ENCODE measurements around the gene PAX1.

Gene PAX1

DNA sequence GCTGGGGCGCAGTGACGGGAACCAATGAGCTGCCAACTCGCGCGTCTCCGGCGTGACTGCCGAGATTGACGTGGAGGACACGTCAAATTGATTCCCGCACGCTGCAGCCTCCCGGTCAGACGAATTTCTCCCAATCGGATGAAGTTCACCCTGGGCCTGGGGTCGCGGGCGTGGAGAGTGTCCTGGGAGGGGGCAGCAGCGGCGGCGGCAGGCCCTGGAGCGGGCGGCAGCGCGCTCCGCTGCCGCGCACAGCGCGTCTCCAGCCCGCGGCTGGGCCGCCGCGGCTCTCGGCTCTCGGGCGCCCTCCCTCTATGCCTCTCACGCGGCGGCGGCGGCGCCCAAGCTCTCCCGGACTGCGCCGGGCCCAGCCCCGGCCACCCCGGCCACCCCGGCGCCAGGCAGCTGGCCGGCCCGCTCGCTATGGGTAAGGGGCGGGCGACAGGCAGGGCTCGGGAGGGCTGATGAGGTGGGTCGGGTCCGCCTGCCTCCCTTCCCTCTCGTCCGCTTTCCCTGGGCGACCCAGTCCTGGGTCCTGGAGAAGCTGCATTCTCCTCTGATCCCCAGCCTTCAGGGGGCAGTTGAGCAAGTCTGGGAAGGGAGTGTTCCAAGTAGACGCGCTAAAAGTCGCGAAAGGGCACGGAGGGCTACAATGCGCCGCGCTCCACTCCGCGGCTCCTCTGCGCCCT is at the start of gene PAX1:
TSS of gene PAX1 (plus strand) at position 90 of the 686 bp plus-strand sequence. CDS start at position 139, 49 bp downstream.
- no peak for DNase-seq (ENCODE audit: low spot score)

GRCh38 chr20:21656308-21657067 is 49.0 kb upstream of the PAX1 start:
- DNase-seq (ENCODE audit: low spot score) = no peak

GRCh38 chr20:21661488-21662055 is 43.9 kb upstream of the PAX1 start:
- DNase-seq (ENCODE audit: low spot score) = no peak

DNA sequence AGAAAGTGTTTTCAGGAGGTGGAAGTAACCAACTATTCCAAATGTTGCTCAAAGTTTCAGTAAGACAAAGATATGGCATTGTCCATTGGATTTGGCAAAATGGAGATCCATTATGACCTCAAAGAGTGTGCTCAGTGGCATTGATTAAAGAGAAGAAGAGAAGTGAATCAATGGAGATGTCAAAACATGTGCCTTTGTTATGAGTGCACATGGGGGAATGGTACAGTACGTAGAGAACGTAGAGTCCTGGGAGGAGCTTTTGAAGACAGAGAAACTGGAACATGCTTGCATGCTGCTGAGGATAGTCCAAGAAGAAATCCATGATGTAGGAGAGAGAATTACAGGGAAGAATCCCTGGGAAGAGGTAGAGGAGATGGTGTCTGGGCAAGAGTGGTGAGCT is 42.0 kb upstream of the PAX1 start:
- no peak for DNase-seq (ENCODE audit: low spot score)

DNA sequence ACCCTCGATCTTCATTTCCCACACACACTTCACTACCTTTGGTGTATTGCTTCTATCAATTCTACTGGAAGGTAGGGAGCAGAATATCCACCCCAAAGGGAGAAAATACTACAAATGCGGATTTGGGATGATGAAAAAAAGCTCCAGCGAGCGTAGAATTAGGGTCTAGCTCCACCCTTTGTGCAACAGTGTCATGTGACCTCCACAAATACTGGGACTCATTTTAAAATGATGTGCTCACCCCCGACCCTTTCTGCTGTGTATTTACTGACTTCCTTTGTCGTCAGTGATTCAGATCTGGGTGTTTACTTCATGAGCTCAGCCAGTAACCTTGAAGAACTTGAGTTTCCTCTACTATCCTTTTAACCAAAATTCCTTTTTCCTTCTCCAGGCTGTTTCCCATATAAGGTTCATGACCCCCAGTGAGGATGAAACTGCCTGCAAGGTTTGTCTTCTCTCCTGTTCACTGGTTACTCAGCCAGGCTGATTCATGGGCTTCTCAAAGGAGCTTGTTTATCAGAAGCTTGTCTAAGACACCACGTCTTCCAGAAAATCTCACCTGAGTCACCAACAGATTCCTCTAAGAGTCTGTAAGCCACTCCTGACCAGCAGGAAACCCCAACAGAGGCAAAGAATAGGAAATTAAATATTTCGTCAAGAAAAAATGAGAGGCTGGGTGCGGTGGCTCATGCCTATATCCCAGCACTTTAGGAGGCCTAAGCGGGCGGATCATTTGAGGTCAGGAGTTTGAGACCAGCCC is 39.6 kb upstream of the PAX1 start:
- no peak for DNase-seq (ENCODE audit: low spot score)

- no peak for DNase-seq (ENCODE audit: low spot score)
Measured at GRCh38 chr20:21670126-21670525, 35.3 kb upstream of the PAX1 start.

- no peak for DNase-seq (ENCODE audit: low spot score)
Measured at GRCh38 chr20:21670981-21671380, 34.5 kb upstream of the PAX1 start.

GRCh38 chr20:21677261-21677660 is 28.2 kb upstream of the PAX1 start:
- DNase-seq (ENCODE audit: low spot score) = no peak

- no peak for DNase-seq (ENCODE audit: low spot score)
Measured at GRCh38 chr20:21677781-21678180, 27.7 kb upstream of the PAX1 start.

DNA sequence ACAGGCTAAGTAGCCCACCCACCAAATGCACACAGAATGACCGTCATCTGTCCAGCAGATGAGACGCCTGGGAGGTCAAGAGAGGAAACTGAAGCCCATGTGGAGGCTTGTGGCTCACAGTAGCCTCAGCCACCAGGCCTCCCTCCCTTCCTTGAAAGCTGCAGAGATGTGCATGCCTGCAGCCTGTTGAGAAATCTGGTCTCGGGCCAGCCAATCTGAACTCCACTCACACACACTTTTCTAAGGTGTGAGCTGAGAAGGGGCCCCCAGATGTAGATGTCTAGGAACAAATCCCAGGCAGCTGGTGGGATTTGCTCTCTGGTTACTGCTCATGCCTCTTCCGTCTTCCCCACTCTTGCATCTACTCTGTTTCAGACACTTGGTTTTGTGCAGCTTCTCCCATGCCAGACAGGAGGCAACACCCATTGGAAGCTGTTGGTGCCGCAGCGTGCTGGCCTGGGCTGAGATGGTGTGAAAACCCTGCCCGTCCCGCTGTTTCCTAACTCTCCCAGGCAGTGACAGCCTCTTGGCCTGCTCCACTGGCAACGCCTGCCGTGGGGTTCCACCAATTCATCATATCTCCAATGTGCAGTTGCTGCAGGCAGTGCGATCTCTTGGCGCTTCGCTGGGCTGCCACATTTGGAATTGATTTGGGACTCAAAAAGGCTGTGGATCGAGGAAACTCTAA is 24.1 kb upstream of the PAX1 start:
- DNase-seq (ENCODE audit: low spot score) = no peak

DNA sequence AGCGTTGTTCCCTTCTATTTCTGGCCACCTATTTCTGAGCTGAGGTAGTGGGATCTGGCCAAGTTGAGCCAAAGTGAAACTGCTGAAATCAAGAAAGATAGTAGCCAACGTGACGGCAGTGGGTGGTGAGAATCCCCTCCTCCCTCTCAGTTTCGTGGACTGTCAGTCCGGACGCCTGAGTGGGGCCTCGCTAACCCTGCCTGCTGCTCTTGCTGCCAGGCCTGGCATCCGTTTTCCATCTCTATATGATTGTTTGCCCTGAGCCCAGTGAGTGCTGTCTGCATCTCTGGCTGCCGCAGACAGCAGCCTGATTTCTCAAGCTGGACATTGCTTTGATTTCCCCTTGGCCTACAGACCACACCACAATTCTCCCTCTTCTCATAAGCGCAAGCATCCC is 23.5 kb upstream of the PAX1 start:
- no peak for DNase-seq (ENCODE audit: low spot score)

DNA sequence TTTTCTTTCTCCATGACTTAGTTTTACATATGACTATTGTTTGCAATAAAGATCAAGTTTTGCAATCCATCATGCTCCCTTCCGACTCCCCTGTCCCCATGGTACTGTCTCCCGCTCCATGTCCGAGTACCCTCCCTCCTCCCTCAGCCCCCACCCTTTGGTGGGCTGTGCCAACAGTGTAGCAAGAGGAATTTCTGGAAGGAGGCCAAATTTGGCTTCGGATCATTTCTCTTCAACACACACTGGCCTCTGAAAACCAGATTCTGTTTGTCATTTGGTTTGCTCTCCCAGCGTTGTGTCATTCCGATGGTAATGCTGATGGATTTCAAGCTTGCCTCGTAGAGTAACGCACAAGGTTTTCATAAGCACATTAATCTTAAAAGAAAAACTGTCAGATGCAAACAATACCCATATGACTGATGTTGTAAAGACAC is 22.9 kb upstream of the PAX1 start:
- no peak for DNase-seq (ENCODE audit: low spot score)

DNA sequence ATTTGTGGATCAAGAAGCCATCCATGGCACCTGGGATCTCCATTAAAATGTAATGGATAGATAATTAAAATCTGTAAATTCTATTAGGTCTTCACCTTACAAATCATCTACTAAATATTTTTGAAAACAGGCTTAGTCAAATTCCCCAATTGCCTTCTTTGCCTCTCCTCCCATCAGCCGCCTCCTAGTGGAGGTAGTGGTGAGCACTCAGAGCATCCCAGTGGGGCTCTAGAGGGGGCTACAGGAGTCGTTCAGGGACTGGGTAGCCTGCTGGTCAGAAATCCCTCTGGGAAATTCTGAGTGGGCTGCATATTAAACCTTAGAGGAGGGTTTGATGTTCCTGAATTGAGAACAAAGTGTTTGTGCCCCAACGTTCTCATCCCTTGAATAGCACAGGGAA is 20.8 kb upstream of the PAX1 start:
- no peak for DNase-seq (ENCODE audit: low spot score)

- no peak for DNase-seq (ENCODE audit: low spot score)
Measured at GRCh38 chr20:21685981-21686380, 19.5 kb upstream of the PAX1 start.

DNA sequence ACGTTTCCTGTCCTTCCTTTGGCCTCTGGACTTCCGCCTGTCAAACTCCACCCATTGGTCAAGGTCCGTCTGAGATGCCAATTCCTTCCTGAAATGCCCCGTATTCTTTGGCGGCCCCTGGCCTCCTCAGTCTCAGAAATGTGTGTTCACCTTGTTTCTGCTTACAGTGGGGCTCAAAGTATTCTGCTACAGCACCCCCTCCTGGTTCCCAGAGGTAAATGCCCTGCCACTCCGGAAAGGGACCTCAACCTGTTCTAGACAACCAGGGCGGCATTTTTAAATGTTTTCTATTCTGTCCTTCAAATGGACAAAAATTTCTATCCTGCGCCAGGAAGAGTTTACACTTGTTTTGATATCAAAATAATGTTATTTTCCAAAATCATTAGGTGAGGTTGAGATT is 12.1 kb upstream of the PAX1 start:
- no peak for DNase-seq (ENCODE audit: low spot score)

DNA sequence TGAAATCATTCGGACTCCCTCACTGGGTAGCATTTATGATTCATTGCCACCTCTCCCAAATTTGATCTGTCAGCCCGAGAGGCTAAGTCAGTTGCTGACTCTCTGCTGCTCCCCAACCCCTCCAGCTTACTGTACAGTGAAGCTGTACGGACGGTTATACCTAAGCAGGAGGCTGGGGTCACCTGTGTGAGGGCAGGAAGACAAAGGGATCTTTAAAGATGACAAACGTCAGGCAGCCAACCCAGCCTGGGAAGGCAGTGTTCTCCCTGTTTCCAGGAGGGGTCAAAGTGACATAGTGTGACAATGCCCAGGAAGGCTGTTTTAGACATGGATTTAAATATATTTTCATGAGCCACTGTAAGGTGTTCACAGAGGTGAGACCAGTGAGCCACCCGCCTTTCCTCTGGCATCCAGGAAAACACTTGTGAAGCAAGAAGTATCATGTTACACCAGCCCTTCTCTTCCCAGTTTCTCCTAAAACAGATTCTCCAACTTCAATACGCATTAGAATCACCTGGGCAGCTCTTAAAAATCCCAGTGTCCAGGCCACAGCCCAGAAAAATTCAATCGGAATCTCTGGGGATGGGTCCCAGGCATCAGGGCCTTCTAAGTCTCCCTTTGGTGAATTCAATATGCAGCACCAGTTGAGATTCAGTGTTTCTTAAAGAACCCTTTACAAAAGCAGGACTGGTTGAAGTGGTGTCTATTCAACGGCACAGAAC is 6.8 kb upstream of the PAX1 start:
- no peak for DNase-seq (ENCODE audit: low spot score)

DNA sequence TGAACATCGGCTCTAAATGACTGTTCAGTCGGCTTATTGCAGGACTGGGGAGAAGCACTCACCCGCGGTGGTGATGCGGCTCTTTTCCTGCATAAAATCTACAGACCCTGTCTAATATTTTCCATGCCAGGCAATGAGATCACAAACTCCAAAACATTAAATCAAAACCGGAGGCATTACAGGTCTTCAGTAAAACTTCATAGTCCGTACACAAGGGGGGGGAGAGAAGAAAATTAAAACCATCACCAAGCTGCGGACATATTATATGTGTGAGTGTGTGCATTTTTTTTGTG is 6.3 kb upstream of the PAX1 start:
- no peak for DNase-seq (ENCODE audit: low spot score)

GRCh38 chr20:21701171-21701876 is 4.1 kb upstream of the PAX1 start:
- DNase-seq (ENCODE audit: low spot score) = no peak

DNA sequence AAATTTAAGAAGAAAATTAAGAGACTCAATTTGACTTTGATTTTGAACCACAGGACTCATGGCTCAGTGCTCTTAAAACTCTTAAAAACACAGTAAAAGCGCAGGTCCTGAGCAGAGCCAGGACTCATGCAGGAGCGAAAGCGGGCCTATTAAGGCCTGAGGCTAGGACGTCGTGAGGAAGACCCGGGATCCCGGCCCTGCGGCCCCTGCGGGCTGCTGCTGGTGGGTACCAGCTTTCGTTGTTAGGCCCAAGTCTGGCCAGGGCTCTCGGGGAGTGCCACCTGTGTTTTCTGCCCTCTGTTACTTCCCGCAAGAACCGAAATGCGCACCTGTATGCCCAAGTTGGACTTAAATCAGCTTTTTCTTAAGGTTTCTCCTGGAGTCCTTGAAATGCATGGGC is 3.4 kb upstream of the PAX1 start:
- DNase-seq (ENCODE audit: low spot score) = no peak

DNA sequence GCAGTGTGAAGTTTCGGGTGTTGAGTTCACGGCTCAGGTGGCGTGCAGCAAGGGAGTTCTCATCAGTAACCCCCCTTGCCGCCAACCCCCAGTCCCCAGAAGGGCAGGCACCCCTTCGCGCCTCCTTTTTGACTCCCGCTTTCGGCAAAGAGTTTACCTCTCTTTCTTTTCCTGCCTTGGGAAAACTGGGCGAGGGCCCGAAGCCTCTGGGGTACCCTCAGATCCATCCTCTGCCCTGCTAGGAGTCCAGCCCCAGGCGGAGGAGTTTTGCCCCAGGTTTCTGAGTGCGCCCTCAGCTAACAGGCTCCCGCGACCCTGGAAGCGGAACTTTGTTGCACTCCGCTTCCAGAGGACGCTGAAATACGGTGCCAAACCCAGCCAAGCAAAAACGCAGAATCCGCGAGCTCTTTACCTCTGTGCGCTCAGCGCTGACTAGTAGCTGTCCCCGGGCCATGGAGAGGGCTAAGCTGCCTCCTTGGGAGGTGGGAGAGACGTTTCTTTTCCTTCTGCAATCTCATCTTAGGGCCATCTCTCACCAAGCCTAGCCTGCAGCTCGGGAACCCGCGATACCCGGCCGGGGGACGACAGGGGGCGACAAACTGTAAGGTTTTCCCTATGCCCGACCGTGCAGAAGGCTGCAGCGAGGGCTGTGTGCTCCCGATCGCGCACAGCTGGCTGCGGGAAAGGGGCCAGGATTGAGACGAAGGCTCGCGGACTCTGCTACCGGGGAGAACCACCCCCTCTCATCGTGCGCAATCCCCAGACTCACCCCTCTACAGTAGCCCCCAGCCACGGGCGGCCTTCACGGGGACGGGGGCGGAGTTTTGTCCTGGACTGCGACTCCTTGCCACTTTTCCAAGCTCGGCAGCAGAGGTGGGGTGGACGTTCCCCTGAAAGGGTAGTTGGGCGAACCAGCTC is 2.7 kb upstream of the PAX1 start:
- DNase-seq (ENCODE audit: low spot score) = no peak

All from CD4-positive, alpha-beta T cell treated with Interleukin-6 at 100 ng/mL for 8 hours (primary cell).